ENCODE measurements around the gene MICAL3. TPM values are rescaled to one million over a fixed set of nuclear protein-coding genes. Genes with fewer than 3 reads are reported as not detected.

MICAL3 gene
- polyA plus RNA-seq, 3 donors = 0.23 to 0.84 TPM; not detected in 1

- intact Hi-C loops (cut with micrococcal nuclease) = no loop called here
- peaks cover 0 to 3% (median 0%) of the 10 kb centered on the region in 3 donors for H3K27me3 Mint-ChIP-seq (ENCODE audit: low read depth in 3 of 3)
- no peaks in the 10 kb centered on the region for H3K9me3 ChIP-seq (replicated peaks in 1 of 2; ENCODE audit: control insufficient read depth in 1 of 2, insufficient read depth in 1 of 2, low read length in 2 of 2)
- no peak overlapping the region for H3K4me3 Mint-ChIP-seq
- no peak overlapping the region for H3K27ac ChIP-seq (ENCODE audit: low read depth in 1 of 2, low read length in 2 of 2)
- H3K4me1 ChIP-seq (ENCODE audit: control insufficient read depth in 1 of 2, insufficient read depth in 2 of 2, low read length in 2 of 2) = no peaks in the 10 kb centered on the region
- peaks cover 0 to 2% of the 10 kb centered on the region in 2 donors for H3K36me3 Mint-ChIP-seq
- DNase-seq = no peak
- H3K4me1 Mint-ChIP-seq = no peaks in the 10 kb centered on the region
- TF ChIP-seq CTCF (IDR thresholded peaks at IDR 0.05) = no peak
- H3K27me3 ChIP-seq (ENCODE audit: control insufficient read depth in 2 of 2, insufficient read depth in 2 of 2, low read length in 2 of 2) = no peaks in the 10 kb centered on the region
- no peaks in the 10 kb centered on the region for H3K79me2 ChIP-seq (ENCODE audit: insufficient read depth, low read length)
- no peak overlapping the region for H3K4me2 ChIP-seq (replicated peaks; ENCODE audit: extremely low read depth, low read length, poor library complexity, severe bottlenecking)
- WGBS (ENCODE audit: insufficient coverage) = 95% methylated on average over 4 of the region's 8 CpGs
- H4K20me1 ChIP-seq (ENCODE audit: insufficient read depth, low read length) = no peaks in the 10 kb centered on the region
- no peak overlapping the region for H3K27ac Mint-ChIP-seq
- no peaks in the 10 kb centered on the region for H3K9me3 Mint-ChIP-seq
- H2AFZ ChIP-seq (ENCODE audit: insufficient read depth, low read depth, low read length, poor library complexity, severe bottlenecking) = no peak overlapping the region
- H3K4me3 ChIP-seq (replicated peaks in 1 of 3; ENCODE audit: low read depth in 2 of 3, low read length in 3 of 3) = no peak overlapping the region
- no peak overlapping the region for H3K9ac ChIP-seq (ENCODE audit: insufficient read depth, low read length, poor library complexity, severe bottlenecking)
- no peaks in the 10 kb centered on the region for H3K36me3 ChIP-seq (replicated peaks in 1 of 2; ENCODE audit: control insufficient read depth in 1 of 2, insufficient read depth in 2 of 2, low read length in 2 of 2)
Measured at GRCh38 chr22:17898375-17898774, 126.0 kb downstream of the MICAL3 start.

GRCh38 chr22:17897858-17898257 is 126.5 kb downstream of the MICAL3 start:
- H3K27ac ChIP-seq (ENCODE audit: low read depth in 1 of 2, low read length in 2 of 2) = no peak overlapping the region
- no peaks in the 10 kb centered on the region for H3K9me3 Mint-ChIP-seq
- 96% methylated on average over 4 of the region's 4 CpGs for WGBS (ENCODE audit: insufficient coverage)
- H3K79me2 ChIP-seq (ENCODE audit: insufficient read depth, low read length) = no peaks in the 10 kb centered on the region
- H4K20me1 ChIP-seq (ENCODE audit: insufficient read depth, low read length) = no peaks in the 10 kb centered on the region
- H3K9ac ChIP-seq (ENCODE audit: insufficient read depth, low read length, poor library complexity, severe bottlenecking) = no peak overlapping the region
- H3K4me1 ChIP-seq (ENCODE audit: control insufficient read depth in 1 of 2, insufficient read depth in 2 of 2, low read length in 2 of 2) = no peaks in the 10 kb centered on the region
- no peak overlapping the region for H2AFZ ChIP-seq (ENCODE audit: insufficient read depth, low read depth, low read length, poor library complexity, severe bottlenecking)
- H3K27ac Mint-ChIP-seq = no peak overlapping the region
- no peak overlapping the region for H3K4me3 Mint-ChIP-seq
- no peaks in the 10 kb centered on the region for H3K4me1 Mint-ChIP-seq
- no peak for TF ChIP-seq CTCF (IDR thresholded peaks at IDR 0.05)
- H3K4me2 ChIP-seq (replicated peaks; ENCODE audit: extremely low read depth, low read length, poor library complexity, severe bottlenecking) = no peak overlapping the region
- intact Hi-C loops (cut with micrococcal nuclease) = no loop called here
- no peaks in the 10 kb centered on the region for H3K27me3 ChIP-seq (ENCODE audit: control insufficient read depth in 2 of 2, insufficient read depth in 2 of 2, low read length in 2 of 2)
- H3K36me3 Mint-ChIP-seq = peaks cover 0 to 3% of the 10 kb centered on the region in 2 donors
- no peak for DNase-seq
- H3K4me3 ChIP-seq (replicated peaks in 1 of 3; ENCODE audit: low read depth in 2 of 3, low read length in 3 of 3) = no peak overlapping the region
- no peaks in the 10 kb centered on the region for H3K36me3 ChIP-seq (replicated peaks in 1 of 2; ENCODE audit: control insufficient read depth in 1 of 2, insufficient read depth in 2 of 2, low read length in 2 of 2)
- H3K9me3 ChIP-seq (replicated peaks in 1 of 2; ENCODE audit: control insufficient read depth in 1 of 2, insufficient read depth in 1 of 2, low read length in 2 of 2) = no peaks in the 10 kb centered on the region
- H3K27me3 Mint-ChIP-seq (ENCODE audit: low read depth in 3 of 3) = peaks cover 0 to 3% (median 0%) of the 10 kb centered on the region in 3 donors

Measured in CD14-positive monocyte (primary cell).